Muscle of leg (tissue), 11 donors: ENCODE results near the gene IGF2R. TPM values are rescaled to one million over a fixed set of nuclear protein-coding genes. Genes with fewer than 3 reads are reported as not detected.

Experiments
- DNase-seq: peaks from one replicate; pipeline ENCODE4 v3.0.0; 2013
- H3K27ac ChIP-seq: one replicate; pipeline ENCODE4 v1.5.1; 2013; ENCODE audit warnings: mild to moderate bottlenecking, low read length, control low read depth
- H3K27me3 ChIP-seq: one replicate; pipeline ENCODE4 v1.6.1; 2013; ENCODE audit warnings: low read length; ENCODE audit not compliant: control insufficient read depth, insufficient read depth
- H3K36me3 ChIP-seq: one replicate; pipeline ENCODE4 v1.6.1; 2013; ENCODE audit warnings: low read length; ENCODE audit not compliant: control insufficient read depth, insufficient read depth
- H3K4me1 ChIP-seq: one replicate; pipeline ENCODE4 v1.6.1; 2013; ENCODE audit warnings: low read length; ENCODE audit not compliant: control insufficient read depth, insufficient read depth
- H3K4me3 ChIP-seq: one replicate; pipeline ENCODE4 v1.5.1; 2013; ENCODE audit warnings: low read length, control low read depth
- H3K9me3 ChIP-seq: replicated peaks from 2 replicates; pipeline ENCODE4 v1.6.1; 2013; ENCODE audit warnings: low read depth, low read length; ENCODE audit not compliant: control insufficient read depth
- WGBS: methylation state at CpG from one replicate; pipeline ENCODE4 v1.1.5; 2013; ENCODE audit warnings: missing lambda C conversion rate; ENCODE audit not compliant: insufficient coverage; 5-methylcytosine and 5-hydroxymethylcytosine counted together
- polyA plus RNA-seq, 8 donors: library from polyadenylated mRNA; unstranded; fragments of 120-200 nt; gene quantifications; one replicate each; pipeline versions ENCODE4 v1.2.1 to v1.2.3, GENCODE V29; 2013; ENCODE audit warnings: inconsistent platforms in 1 of 8, low replicate concordance in 1 of 8; ENCODE audit not compliant: insufficient read length in 8 of 8, insufficient read depth in 1 of 8
- total RNA-seq: library from RNA; stranded (reverse); fragments of 120-200 nt; gene quantifications from one replicate; pipeline ENCODE4 v1.2.4, GENCODE V29; 2013

Gene IGF2R
- total and polyA plus RNA-seq, 9 donors: 66.6 to 133 (median 123) TPM

GRCh38 chr6:159935065-159935464, 33.8 kb upstream of the IGF2R start:
- DNase-seq: no peak
- H3K9me3 ChIP-seq: peaks cover 2% of the 10 kb centered on the region
- peaks cover 16% of the 10 kb centered on the region for H3K4me1 ChIP-seq
- H3K36me3 ChIP-seq: no peaks in the 10 kb centered on the region
- no peaks in the 10 kb centered on the region for H3K27me3 ChIP-seq
- no peak overlapping the region for H3K27ac ChIP-seq
- H3K4me3 ChIP-seq: no peak overlapping the region
- whole genome bisulfite sequencing: no CpG with 5 or more reads among the region's 2 CpGs

- no peak overlapping the region for H3K4me3 ChIP-seq
- H3K9me3 ChIP-seq: peaks cover 2% of the 10 kb centered on the region
- H3K4me1 ChIP-seq: peaks cover 13% of the 10 kb centered on the region
- DNase-seq: no peak
- H3K27me3 ChIP-seq: no peaks in the 10 kb centered on the region
- no peak overlapping the region for H3K27ac ChIP-seq
- H3K36me3 ChIP-seq: no peaks in the 10 kb centered on the region
- WGBS: 86% methylated on average over 2 of the region's 2 CpGs
These were observed 33.2 kb upstream of the IGF2R start for GRCh38 chr6:159935633-159936032.

DNA sequence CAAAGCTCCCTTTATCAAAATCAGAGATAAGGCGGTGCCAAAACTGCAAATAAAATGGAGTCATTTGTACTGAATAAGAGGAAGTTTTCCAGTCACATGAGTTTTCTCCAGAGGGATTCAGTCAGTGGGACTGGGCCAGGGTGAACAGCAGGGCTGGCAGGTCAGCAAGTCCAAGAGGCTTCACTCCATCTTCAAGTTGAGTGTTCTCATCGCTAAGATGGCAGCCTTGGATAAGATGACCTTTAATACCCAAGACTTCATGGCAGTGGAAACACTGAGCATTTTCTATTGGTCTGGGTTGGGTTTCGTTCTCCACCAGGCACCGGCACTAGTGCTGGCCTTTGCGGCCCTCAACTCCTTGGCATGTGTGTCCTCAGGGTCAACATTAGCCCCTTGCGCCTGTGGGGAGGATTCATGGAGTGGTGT, 29.3 kb upstream of the IGF2R start:
- Histone ChIP-seq H3K4me1 (peaks cover 5% of the 10 kb centered on the region), H3K27me3 (no peaks in the 10 kb centered on the region), H3K27ac (no peak overlapping the region), H3K9me3 (peaks cover 10% of the 10 kb centered on the region), H3K4me3 (no peak overlapping the region), H3K36me3 (no peaks in the 10 kb centered on the region)
- 100% methylated on average over 3 of the region's 6 CpGs for WGBS
- no peak for DNase-seq

DNA sequence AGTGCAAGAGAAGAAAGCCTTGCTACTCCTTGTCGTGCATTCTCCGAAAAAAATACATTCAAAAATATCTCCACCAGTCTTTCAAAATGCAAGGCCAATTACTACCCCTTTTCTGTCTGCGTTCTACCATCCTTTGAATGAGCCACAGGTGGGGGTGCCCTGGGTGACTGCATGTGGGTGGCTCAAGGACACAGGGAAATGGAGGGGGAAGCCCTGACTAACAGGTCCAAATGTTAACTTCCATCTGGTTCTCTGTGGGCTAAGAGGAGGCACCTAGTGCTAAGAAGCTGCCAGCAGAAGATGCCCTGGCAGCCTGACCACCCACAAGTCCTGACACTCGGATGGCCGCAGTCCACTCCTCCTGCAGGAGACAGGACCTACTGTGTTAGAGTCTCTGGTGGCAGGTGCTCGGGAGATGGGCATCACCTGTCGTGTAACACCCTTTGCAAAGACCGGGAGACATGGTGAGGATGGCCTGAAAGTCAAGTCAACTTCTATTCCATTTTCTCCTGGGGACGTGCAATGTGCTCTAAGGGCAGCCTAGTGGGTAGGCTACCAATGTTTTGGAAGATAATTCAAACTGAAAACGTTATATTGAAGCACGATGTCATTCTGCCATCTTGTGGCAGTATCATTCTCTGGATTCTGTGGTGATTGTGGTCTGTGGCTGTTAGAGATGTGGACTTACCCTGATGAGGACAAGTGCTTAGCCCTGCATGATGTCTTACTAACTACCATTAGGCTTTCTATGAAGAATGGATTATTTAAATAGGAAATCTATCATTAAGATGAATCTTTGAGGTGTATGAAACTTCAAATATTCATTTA, 27.4 kb upstream of the IGF2R start:
- H3K27me3 ChIP-seq: no peaks in the 10 kb centered on the region
- 53% methylated on average over 6 of the region's 11 CpGs for WGBS
- peaks cover 8% of the 10 kb centered on the region for H3K9me3 ChIP-seq
- DNase-seq: peak; percentile 34
- no peak overlapping the region for H3K4me3 ChIP-seq
- peaks cover 16% of the 10 kb centered on the region for H3K4me1 ChIP-seq
- H3K36me3 ChIP-seq: no peaks in the 10 kb centered on the region
- H3K27ac ChIP-seq: no peak overlapping the region

DNA sequence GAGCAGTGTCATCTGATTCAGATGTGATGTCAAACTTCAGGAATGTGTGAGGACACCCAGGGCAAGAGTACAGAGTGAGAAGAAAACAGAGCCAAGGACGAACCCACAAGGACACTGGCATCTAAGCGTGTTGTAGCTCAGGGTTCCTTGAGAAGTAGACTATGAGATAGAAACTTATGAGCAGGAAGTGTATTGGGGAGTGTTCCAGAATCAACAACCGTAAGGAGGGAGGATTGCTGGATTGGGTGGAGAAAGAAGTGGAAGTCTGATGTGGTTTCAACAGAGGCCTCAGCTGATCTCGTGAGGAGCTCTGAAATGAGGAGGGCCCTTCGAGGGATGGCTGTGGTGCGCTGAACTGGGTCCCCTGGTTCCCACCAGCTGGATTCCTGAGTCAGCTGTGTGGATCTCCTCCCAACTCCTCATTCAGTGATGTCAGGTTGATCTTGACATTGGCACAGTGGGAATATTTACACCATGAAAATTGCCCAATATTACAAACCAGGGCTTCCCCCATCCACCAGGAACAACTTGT, 25.7 kb upstream of the IGF2R start:
- Histone ChIP-seq H3K9me3 (peaks cover 8% of the 10 kb centered on the region), H3K4me3 (no peak overlapping the region), H3K4me1 (peaks cover 16% of the 10 kb centered on the region), H3K27me3 (no peaks in the 10 kb centered on the region), H3K36me3 (no peaks in the 10 kb centered on the region), H3K27ac (no peak overlapping the region)
- WGBS: 80% methylated on average over 3 of the region's 6 CpGs
- DNase-seq: no peak

DNA sequence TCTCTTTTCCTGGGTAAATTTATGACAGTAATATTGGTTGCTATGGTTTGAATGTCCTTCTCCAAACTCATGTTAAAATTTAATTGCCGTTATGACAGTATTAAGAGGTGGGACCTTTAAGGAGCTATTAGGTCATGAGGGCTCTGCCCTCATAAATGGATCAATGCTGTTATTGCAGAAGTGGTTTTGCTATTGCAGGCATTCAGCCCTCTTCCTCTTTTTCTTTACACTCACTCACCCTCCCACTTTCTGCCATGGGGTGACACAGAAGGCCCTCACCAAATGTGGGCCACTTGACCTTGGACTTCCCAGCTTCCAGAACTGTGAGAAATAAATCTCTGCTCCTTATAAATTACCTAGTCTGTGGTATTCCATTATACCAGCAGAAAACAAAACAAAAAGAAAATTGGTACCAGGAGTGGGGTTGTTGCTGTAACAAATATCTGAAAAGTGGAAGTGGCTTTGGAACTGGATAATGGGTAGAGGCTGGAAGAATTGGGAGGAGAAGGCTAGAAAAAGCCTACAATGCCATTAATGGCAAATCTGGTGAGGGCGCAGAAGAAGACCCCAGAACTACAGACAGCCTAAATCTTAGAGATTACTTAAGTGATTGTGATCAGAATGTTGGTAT, 24.8 kb upstream of the IGF2R start:
- H3K4me1 ChIP-seq: peaks cover 16% of the 10 kb centered on the region
- whole genome bisulfite sequencing: no CpG with 5 or more reads among the region's 2 CpGs
- no peaks in the 10 kb centered on the region for H3K27me3 ChIP-seq
- DNase-seq: no peak
- no peak overlapping the region for H3K27ac ChIP-seq
- peaks cover 8% of the 10 kb centered on the region for H3K9me3 ChIP-seq
- H3K36me3 ChIP-seq: no peaks in the 10 kb centered on the region
- no peak overlapping the region for H3K4me3 ChIP-seq

DNA sequence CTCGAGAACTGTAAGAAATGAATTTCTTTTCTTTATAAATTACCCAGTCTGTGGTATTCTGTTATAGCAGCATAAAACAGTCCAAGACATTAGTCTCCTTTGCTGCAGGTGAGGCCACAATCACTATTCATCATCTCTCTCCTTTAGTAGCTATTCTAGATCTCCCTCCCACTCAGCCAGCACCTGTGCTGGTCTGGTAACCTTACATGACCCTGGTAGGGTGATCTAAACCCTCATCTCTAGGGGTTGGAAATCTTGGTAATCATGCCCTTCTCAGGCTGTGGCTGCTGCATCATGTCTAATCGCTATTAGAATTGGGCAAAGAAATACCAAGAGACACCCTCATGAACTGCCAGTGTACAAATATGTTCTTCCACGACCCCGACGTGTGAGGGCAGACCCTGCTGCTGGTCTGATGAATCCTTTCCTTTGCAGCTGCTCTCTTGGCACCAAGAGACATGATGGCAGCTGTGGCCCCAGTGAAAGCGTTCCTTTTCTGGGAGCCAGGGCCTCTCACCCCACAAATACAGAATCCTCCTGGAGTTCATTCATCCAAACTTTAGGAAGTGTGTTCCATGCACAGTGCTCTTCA, 23.0 kb upstream of the IGF2R start:
- Histone ChIP-seq H3K27me3 (no peaks in the 10 kb centered on the region), H3K4me3 (no peak overlapping the region), H3K27ac (peak overlapping the region; percentile 47), H3K36me3 (no peaks in the 10 kb centered on the region), H3K4me1 (peaks cover 16% of the 10 kb centered on the region), H3K9me3 (peaks cover 8% of the 10 kb centered on the region)
- WGBS: 85% methylated on average over 5 of the region's 6 CpGs
- DNase-seq: peak; percentile 53

DNA sequence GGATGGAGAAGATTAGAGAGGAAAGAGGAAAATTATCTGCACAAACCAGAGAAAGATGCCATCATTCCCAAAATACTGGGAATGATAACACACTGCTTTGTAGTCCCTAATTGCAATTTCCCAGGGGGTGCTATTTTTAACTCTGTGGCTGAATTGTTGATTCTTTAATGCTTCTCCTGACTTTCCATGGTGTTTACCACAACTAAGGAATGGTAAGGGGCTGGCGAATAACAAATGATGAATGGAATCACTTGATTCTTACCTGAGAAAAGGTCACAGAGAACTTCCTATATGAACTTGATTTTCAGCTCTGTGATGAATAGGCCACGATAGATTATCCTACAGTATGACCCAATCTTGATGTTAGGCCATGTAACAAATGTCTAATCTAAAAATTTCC, 22.0 kb upstream of the IGF2R start:
- H3K36me3 ChIP-seq: no peaks in the 10 kb centered on the region
- WGBS: no CpG with 5 or more reads among the region's 2 CpGs
- peaks cover 8% of the 10 kb centered on the region for H3K9me3 ChIP-seq
- no peaks in the 10 kb centered on the region for H3K27me3 ChIP-seq
- no peak overlapping the region for H3K4me3 ChIP-seq
- H3K4me1 ChIP-seq: peaks cover 17% of the 10 kb centered on the region
- no peak for DNase-seq
- H3K27ac ChIP-seq: no peak overlapping the region

- H3K27ac ChIP-seq: no peak overlapping the region
- H3K27me3 ChIP-seq: peaks cover 2% of the 10 kb centered on the region
- peaks cover 8% of the 10 kb centered on the region for H3K9me3 ChIP-seq
- no peak for DNase-seq
- no peaks in the 10 kb centered on the region for H3K36me3 ChIP-seq
- no peak overlapping the region for H3K4me3 ChIP-seq
- peaks cover 27% of the 10 kb centered on the region for H3K4me1 ChIP-seq
- WGBS: 80% methylated on average over 1 of the region's 4 CpGs
These were observed 20.7 kb upstream of the IGF2R start for GRCh38 chr6:159948199-159948598.

DNA sequence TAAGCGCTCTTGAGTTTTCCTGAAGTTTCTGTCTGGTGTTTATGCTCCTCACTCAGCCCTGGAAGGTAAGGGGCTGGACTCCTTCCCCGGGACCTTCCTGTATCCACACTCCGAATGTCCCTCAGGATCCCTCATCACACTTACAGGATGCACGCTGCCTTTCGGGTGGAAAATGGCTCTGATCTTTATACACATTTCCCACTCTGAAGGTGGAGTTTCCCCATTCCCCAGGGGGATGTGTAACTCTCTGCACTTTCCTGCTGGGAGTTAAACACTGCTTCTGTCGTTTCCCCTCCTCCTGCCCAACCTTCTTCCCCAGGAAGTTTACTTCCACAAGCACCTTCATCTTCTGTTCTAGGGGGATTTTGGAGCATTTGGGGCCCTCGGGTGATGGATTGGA, 17.1 kb upstream of the IGF2R start:
- Histone ChIP-seq H3K27ac (no peak overlapping the region), H3K4me3 (no peak overlapping the region), H3K36me3 (no peaks in the 10 kb centered on the region), H3K9me3 (no peaks in the 10 kb centered on the region), H3K4me1 (peaks cover 24% of the 10 kb centered on the region), H3K27me3 (peaks cover 2% of the 10 kb centered on the region)
- no peak for DNase-seq
- 55% methylated on average over 4 of the region's 7 CpGs for WGBS
